Measurements from ENCODE around the gene RBM42. TPM values are rescaled to one million over a fixed set of nuclear protein-coding genes. Genes with fewer than 3 reads are reported as not detected.

Gene RBM42
- total and polyA plus RNA-seq, 9 of the 15 experiments (the other 6 are each of a cell fraction or from before 2014, with no cell fraction given) = 5.7 to 149 (median 32.4) TPM

GRCh38 chr19:35641515-35642151 lies 12.8 kb downstream of the RBM42 start, which contains the start of gene ETV2 (continued):
- no peak for TF ChIP-seq RREB1 (CRISPR knock-in tag; IDR thresholded peaks at IDR 0.05)
- no peak for TF ChIP-seq CHD7 (IDR thresholded peaks at IDR 0.05; ENCODE audit: low read depth, low read length)
- no peak for TF ChIP-seq BRCA1 (IDR thresholded peaks at IDR 0.05)
- TF ChIP-seq BRCA1 (CRISPR knock-in tag; IDR thresholded peaks at IDR 0.05) = no peak
- TF ChIP-seq CBX2 (IDR thresholded peaks at IDR 0.05; ENCODE audit: insufficient read depth, low read length, poor library complexity, severe bottlenecking) = no peak
- TF ChIP-seq ZNF212 (CRISPR knock-in tag; IDR thresholded peaks at IDR 0.05) = no peak
- TF ChIP-seq NONO (IDR thresholded peaks at IDR 0.05; ENCODE audit: low read depth in 2 of 2, low read length in 1 of 2) = no peak
- no peak for TF ChIP-seq MBD1 (CRISPR knock-in tag; IDR thresholded peaks at IDR 0.05)

Measured in K562 (cell line).